Measurements from ENCODE around the gene CORO1C.

Gene CORO1C

GRCh38 chr12:108696111-108696995 lies 35.0 kb downstream of the CORO1C start:
- no peak for DNase-seq

GRCh38 chr12:108694812-108695278 lies 36.5 kb downstream of the CORO1C start:
- no peak for DNase-seq

GRCh38 chr12:108693751-108694150 lies 37.6 kb downstream of the CORO1C start:
- no peak for DNase-seq

GRCh38 chr12:108693186-108693730 lies 38.1 kb downstream of the CORO1C start:
- DNase-seq: no peak

GRCh38 chr12:108691998-108692808 lies 39.1 kb downstream of the CORO1C start:
- peak; percentile 78 for DNase-seq

GRCh38 chr12:108691175-108691997 lies 39.9 kb downstream of the CORO1C start:
- DNase-seq: peak; percentile 78

- DNase-seq: no peak
These were observed 40.7 kb downstream of the CORO1C start for GRCh38 chr12:108690542-108691174.

GRCh38 chr12:108690191-108690518 lies 41.2 kb downstream of the CORO1C start:
- no peak for DNase-seq

- DNase-seq: no peak
These were observed 41.8 kb downstream of the CORO1C start for GRCh38 chr12:108689314-108690190.

GRCh38 chr12:108686780-108687179 lies 44.5 kb downstream of the CORO1C start:
- DNase-seq: no peak

GRCh38 chr12:108685469-108686260 lies 45.7 kb downstream of the CORO1C start:
- DNase-seq: no peak

- DNase-seq: no peak
These were observed 47.3 kb downstream of the CORO1C start for GRCh38 chr12:108683906-108684556.

GRCh38 chr12:108681317-108681716 lies 50.0 kb downstream of the CORO1C start:
- no peak for DNase-seq

GRCh38 chr12:108679106-108679681 lies 52.1 kb downstream of the CORO1C start:
- no peak for DNase-seq

- no peak for DNase-seq
These were observed 53.1 kb downstream of the CORO1C start for GRCh38 chr12:108678104-108678730.

GRCh38 chr12:108677381-108677780 lies 53.9 kb downstream of the CORO1C start:
- no peak for DNase-seq

GRCh38 chr12:108676707-108677106 lies 54.6 kb downstream of the CORO1C start:
- DNase-seq: no peak

GRCh38 chr12:108675792-108676191 lies 55.5 kb downstream of the CORO1C start:
- no peak for DNase-seq

- DNase-seq: no peak
These were observed 59.3 kb downstream of the CORO1C start for GRCh38 chr12:108672054-108672453.

Measured in NCI-H1417 treated with DMSO at 0.1 percent for 48 hours (cell line).